HepG2 (cell line): ENCODE data around the gene GPR179. TPM values are rescaled to one million over a fixed set of nuclear protein-coding genes. Genes with fewer than 3 reads are reported as not detected.

ENCODE experiments used
- ATAC-seq: fragments of 200-7000 bp; cut with Tn5 transposase; 3 replicates; pipeline ENCODE4 v1.9.1; 2020; ENCODE audit warnings: mild to moderate bottlenecking, moderate library complexity
- BruUV-seq: library from RNA; stranded (reverse); fragments of 400-500 nt; replicated peaks from 2 replicates; lab custom pipeline; 2021; lab: Mats Ljungman, UMichigan
- CTCF ChIA-PET: fragments of 300-600 bp; formaldehyde crosslinking; extraction: SDS; loops from one replicate; lab custom pipeline; 2021; ENCODE audit warnings: low total read pairs, inconsistent platforms, low intra/inter-chr PET ratio; lab: Yijun Ruan, JAX
- POLR2A ChIA-PET: fragments of 350-600 bp; sonication (Branson Sonifier 250); formaldehyde crosslinking; loops from one replicate; lab custom pipeline; 2020; ENCODE audit warnings: antibody characterized with exemption, inconsistent platforms; lab: Yijun Ruan, JAX
- DNase-seq: peaks from one replicate; pipeline ENCODE4 v3.0.0-alpha.2; 2015; ENCODE audit warnings: low spot score
- FAIRE-seq: peaks from 3 replicates; lab custom pipeline; 2011; peaks lifted over from hg19 to GRCh38; lab: Jason Lieb, UNC
- H2AFZ ChIP-seq: one replicate; pipeline ENCODE4 v1.6.1; 2011; ENCODE audit warnings: low read length, inconsistent platforms
- H3K27ac ChIP-seq: fragments of 300-600 bp; 3 replicates; pipeline ENCODE4 v1.8.0; 2011; ENCODE audit warnings: mixed run types, mild to moderate bottlenecking, mixed read lengths, low read length, inconsistent platforms; ENCODE audit not compliant: insufficient read depth; ENCODE audit errors: extremely low read length
- H3K27me3 ChIP-seq, 2 experiments: fragments of 200-600 bp in 1 of 2; 2 replicates in 1 of 2; 3 replicates in 1 of 2; pipeline versions ENCODE4 v1.6.0 to v1.8.0; 2011; ENCODE audit warnings: low read length in 2 of 2, mild to moderate bottlenecking in 2 of 2, moderate library complexity in 2 of 2, inconsistent platforms in 1 of 2; ENCODE audit not compliant: insufficient read depth in 2 of 2, control insufficient read depth in 1 of 2
- H3K36me3 ChIP-seq, 2 experiments: fragments of 200-600 bp in 1 of 2; replicated peaks in 1 of 2; 2 replicates in 1 of 2; 3 replicates in 1 of 2; pipeline versions ENCODE4 v1.5.1 to v1.8.0; 2011; ENCODE audit warnings: low read length in 2 of 2, inconsistent platforms in 1 of 2; ENCODE audit not compliant: insufficient read depth in 2 of 2, control insufficient read depth in 1 of 2
- H3K4me1 ChIP-seq: 2 replicates; pipeline ENCODE4 v1.5.1; 2012; ENCODE audit warnings: low read length, inconsistent platforms; ENCODE audit not compliant: insufficient read depth
- H3K4me2 ChIP-seq: 2 replicates; pipeline ENCODE4 v1.6.0; 2011; ENCODE audit warnings: low read depth, low read length, inconsistent platforms
- H3K4me3 ChIP-seq, 3 experiments: fragments of 200-600 bp in 1 of 3; sonication (generic), shearing (Covaris generic) in 1 of 3; replicated peaks in 1 of 3; 2 replicates each; pipeline ENCODE4 v1.5.1; 2011 to 2016; ENCODE audit warnings: low read length in 3 of 3, inconsistent platforms in 2 of 3, low read depth in 2 of 3, mild to moderate bottlenecking in 2 of 3, control low read depth in 1 of 3, mixed read lengths in 1 of 3; ENCODE audit not compliant: insufficient read depth in 1 of 3
- H3K79me2 ChIP-seq: one replicate; pipeline ENCODE4 v1.6.1; 2011; ENCODE audit warnings: low read length, inconsistent platforms; ENCODE audit not compliant: insufficient read depth
- H3K9ac ChIP-seq: 2 replicates; pipeline ENCODE4 v1.6.0; 2011; ENCODE audit warnings: mild to moderate bottlenecking, low read depth, low read length, inconsistent platforms; ENCODE audit not compliant: insufficient read depth
- H3K9me3 ChIP-seq: 2 replicates; pipeline ENCODE4 v1.5.1; 2012; ENCODE audit warnings: mild to moderate bottlenecking, low read length
- H4K20me1 ChIP-seq: 2 replicates; pipeline ENCODE4 v1.6.0; 2011; ENCODE audit warnings: inconsistent platforms, mild to moderate bottlenecking, low read length, moderate library complexity; ENCODE audit not compliant: insufficient read depth
- CBX2 ChIP-seq, 2 experiments: fragments of 200-600 bp in 1 of 2; sonication (generic); formaldehyde crosslinking in 1 of 2; IDR thresholded peaks; 2 replicates each; pipeline versions ENCODE4 v1.7.0 to v1.8.1; 2018 to 2022; ENCODE audit warnings: low read depth in 2 of 2, low read length in 1 of 2, mild to moderate bottlenecking in 1 of 2, missing genetic modification reagents in 1 of 2
- ESRRA ChIP-seq: sonication (generic); formaldehyde crosslinking; IDR thresholded peaks from 2 replicates; pipeline ENCODE4 v1.5.1; 2020; ENCODE audit warnings: mild to moderate bottlenecking, low read depth, missing genetic modification reagents
- FLYWCH1 ChIP-seq: sonication (generic); formaldehyde crosslinking; IDR thresholded peaks from 2 replicates; pipeline ENCODE4 v1.8.1; 2023; ENCODE audit warnings: mild to moderate bottlenecking, missing genetic modification reagents
- JUND ChIP-seq: sonication (generic); formaldehyde crosslinking; IDR thresholded peaks from 2 replicates; pipeline ENCODE4 v1.8.0; 2022; ENCODE audit warnings: mild to moderate bottlenecking, missing genetic modification reagents
- KLF15 ChIP-seq: sonication (generic); formaldehyde crosslinking; IDR thresholded peaks from 2 replicates; pipeline ENCODE4 v1.8.1; 2023; ENCODE audit warnings: borderline replicate concordance, mild to moderate bottlenecking, inconsistent platforms, missing genetic modification reagents, mixed read lengths
- MLLT10 ChIP-seq: sonication (generic); formaldehyde crosslinking; IDR thresholded peaks from 2 replicates; pipeline ENCODE4 v1.4.0; 2020; ENCODE audit warnings: missing genetic modification reagents
- NFIB ChIP-seq: sonication (generic); formaldehyde crosslinking; IDR thresholded peaks from 2 replicates; pipeline ENCODE4 v1.9.0; 2021; ENCODE audit warnings: missing genetic modification reagents, mild to moderate bottlenecking, borderline replicate concordance
- NFRKB ChIP-seq: fragments of 450-650 bp; IDR thresholded peaks from 2 replicates; pipeline ENCODE4 v1.6.1; 2017
- RXRB ChIP-seq: IDR thresholded peaks from 2 replicates; pipeline ENCODE4 v1.6.1; 2016; ENCODE audit warnings: borderline replicate concordance, missing genetic modification reagents, missing compliant biosample characterization
- SMC3 ChIP-seq: IDR thresholded peaks from 2 replicates; pipeline ENCODE4 v1.6.1; 2011; ENCODE audit warnings: low read length, improper control_type of control experiment
- U2AF1 ChIP-seq: fragments of 200-400 bp; formaldehyde crosslinking; optimal IDR thresholded peaks from 2 replicates; pipeline ENCODE3; 2017; ENCODE audit warnings: mild to moderate bottlenecking, low read depth, low read length
- ZNF280D ChIP-seq: sonication (generic); formaldehyde crosslinking; IDR thresholded peaks from 2 replicates; pipeline ENCODE4 v1.5.1; 2020; ENCODE audit warnings: mild to moderate bottlenecking, missing genetic modification reagents
- ZNF510 ChIP-seq: sonication (generic); formaldehyde crosslinking; IDR thresholded peaks from 2 replicates; pipeline ENCODE4 v1.4.0; 2020; ENCODE audit warnings: low read depth, mild to moderate bottlenecking, missing genetic modification reagents
- ZNF552 ChIP-seq: sonication (generic); formaldehyde crosslinking; IDR thresholded peaks from 2 replicates; pipeline ENCODE4 v1.9.0; 2022; ENCODE audit warnings: missing genetic modification reagents, mild to moderate bottlenecking, borderline replicate concordance
- ZNF703 ChIP-seq: sonication (generic); formaldehyde crosslinking; IDR thresholded peaks from 2 replicates; pipeline ENCODE4 v1.5.1; 2020; ENCODE audit warnings: missing genetic modification reagents, mild to moderate bottlenecking, moderate library complexity, borderline replicate concordance
- ZNF704 ChIP-seq: sonication (generic); formaldehyde crosslinking; IDR thresholded peaks from 2 replicates; pipeline ENCODE4 v1.8.1; 2023; ENCODE audit warnings: mild to moderate bottlenecking, inconsistent platforms, moderate library complexity, missing genetic modification reagents, borderline replicate concordance
- WGBS: methylation state at CpG from one replicate; pipeline ENCODE4 v1.1.6; 2017; ENCODE audit warnings: low lambda C conversion rate; 5-methylcytosine and 5-hydroxymethylcytosine counted together
- in situ Hi-C: cut with HindIII; loops from 2 replicates; pipeline ENCODE4 v1.10.0; 2017; ENCODE audit warnings: low pct_unique_long_range_greater_than_20kb; ENCODE audit not compliant: extremely low pct_ligation_motif_present
- intact Hi-C: fragments of 100-400 bp; cut with micrococcal nuclease; formaldehyde crosslinking; loops from one replicate; pipeline ENCODE4 v1.10.0; 2022; ENCODE audit not compliant: unreplicated experiment
- polyA plus RNA-seq, 8 experiments: library from polyadenylated mRNA; depleted of rRNA in 3 of 8; stranded (reverse) in 7 of 8; unstranded in 1 of 8; fragments of >200 nt; fragmentation: Illumina TruSeq in 4 of 8; extraction: Trizol in 4 of 8; gene quantifications; 2 replicates each; pipeline versions ENCODE4 v1.2.1 to v1.2.3, GENCODE V29; 2011 to 2016; ENCODE audit warnings: low read depth in 4 of 8, missing spikeins in 1 of 8, mixed read lengths in 1 of 8; ENCODE audit not compliant: insufficient read depth in 1 of 8
- total RNA-seq, 5 experiments: library from RNA; depleted of rRNA; stranded (reverse); fragments of >200 nt; fragmentation: Illumina TruSeq; extraction: Trizol; gene quantifications; 2 replicates each; pipeline ENCODE4 v1.2.3, GENCODE V29; 2016; ENCODE audit warnings: low read depth in 1 of 5

GPR179 gene
- total and polyA plus RNA-seq, 2 of the 13 experiments (the other 11 are each of a cell fraction or from before 2014, with no cell fraction given) = 0.03 TPM; not detected in 1

GRCh38 chr17:38329808-38330730, 13.7 kb downstream of the GPR179 start (continued):
- TF ChIP-seq ZNF704 (CRISPR knock-in tag) = no peak
- no peak for TF ChIP-seq FLYWCH1
- TF ChIP-seq ESRRA (CRISPR knock-in tag) = no peak
- no peak for TF ChIP-seq ZNF510
- no peak for TF ChIP-seq SMC3
- TF ChIP-seq NFIB (CRISPR knock-in tag) = no peak
- TF ChIP-seq NFRKB = no peak
- no peak for TF ChIP-seq JUND (CRISPR knock-in tag)
- no peak for TF ChIP-seq ZNF552 (CRISPR knock-in tag)
- TF ChIP-seq CBX2 (IDR thresholded peaks at IDR 0.05; ENCODE audit: low read depth, low read length) = no peak
- no peak for TF ChIP-seq CBX2 (CRISPR knock-in tag; IDR thresholded peaks at IDR 0.05; ENCODE audit: low read depth)

- Histone ChIP-seq H2AFZ (no peak overlapping the region), H3K9me3 (no peaks in the 10 kb centered on the region), H4K20me1 (no peaks in the 10 kb centered on the region), H3K9ac (no peak overlapping the region), H3K4me3 (no peak overlapping the region), H3K36me3 (no peaks in the 10 kb centered on the region), H3K27me3 (peaks cover 23 to 52% of the 10 kb centered on the region in 2 experiments), H3K27ac (no peak overlapping the region), H3K4me1 (peaks cover 8% of the 10 kb centered on the region), H3K4me2 (no peak overlapping the region), H3K79me2 (no peaks in the 10 kb centered on the region)
- intact Hi-C loops = no loop called here
- FAIRE-seq = no peak
- POLR2A ChIA-PET = no interaction called here
- WGBS = 59% methylated on average over 7 of the region's 7 CpGs
- CTCF ChIA-PET = no interaction called here
- in situ Hi-C loops = no loop called here
- BruUV-seq = no TSS peak
- ATAC-seq = no peak
- DNase-seq = no peak
- no peak for TF ChIP-seq KLF15 (CRISPR knock-in tag)
- no peak for TF ChIP-seq ZNF280D (CRISPR knock-in tag)
- no peak for TF ChIP-seq MLLT10 (CRISPR knock-in tag)
- no peak for TF ChIP-seq U2AF1
- no peak for TF ChIP-seq ZNF703 (CRISPR knock-in tag)
- TF ChIP-seq RXRB (CRISPR knock-in tag) = no peak
These were observed 14.5 kb downstream of the GPR179 start for GRCh38 chr17:38329284-38329683.
